Measurements from ENCODE around the gene MAPK14.

The MAPK14 gene

GRCh38 chr6:36135053-36135731, 107.6 kb downstream of the MAPK14 start:
- DNase-seq (ENCODE audit: low read depth in 2 of 2), result no peak

- DNase-seq (ENCODE audit: low read depth in 2 of 2), result no peak
These were observed 108.4 kb downstream of the MAPK14 start for GRCh38 chr6:36136034-36136433.

- no peak for DNase-seq (ENCODE audit: low read depth in 2 of 2)
These were observed 108.9 kb downstream of the MAPK14 start for GRCh38 chr6:36136551-36136950.

- no peak for DNase-seq (ENCODE audit: low read depth in 2 of 2)
These were observed 111.1 kb downstream of the MAPK14 start for GRCh38 chr6:36138667-36139066.

- no peak for DNase-seq (ENCODE audit: low read depth in 2 of 2)
These were observed 111.8 kb downstream of the MAPK14 start for GRCh38 chr6:36139431-36139830.

- DNase-seq (ENCODE audit: low read depth in 2 of 2), result no peak
These were observed 112.5 kb downstream of the MAPK14 start for GRCh38 chr6:36139991-36140710.

- DNase-seq (ENCODE audit: low read depth in 2 of 2), result no peak
These were observed 113.5 kb downstream of the MAPK14 start for GRCh38 chr6:36141091-36141490.

GRCh38 chr6:36141961-36142360, 114.4 kb downstream of the MAPK14 start:
- DNase-seq (ENCODE audit: low read depth in 2 of 2), result no peak

GRCh38 chr6:36142971-36143838, 115.6 kb downstream of the MAPK14 start:
- DNase-seq (ENCODE audit: low read depth in 2 of 2), result no peak

GRCh38 chr6:36145495-36145894, 117.9 kb downstream of the MAPK14 start:
- no peak for DNase-seq (ENCODE audit: low read depth in 2 of 2)

GRCh38 chr6:36147294-36147693, 119.7 kb downstream of the MAPK14 start:
- DNase-seq (ENCODE audit: low read depth in 2 of 2), result no peak

GRCh38 chr6:36149476-36149875, 121.9 kb downstream of the MAPK14 start:
- no peak for DNase-seq (ENCODE audit: low read depth in 2 of 2)

GRCh38 chr6:36150283-36150682, 122.7 kb downstream of the MAPK14 start:
- DNase-seq (ENCODE audit: low read depth in 2 of 2), result no peak

- no peak for DNase-seq (ENCODE audit: low read depth in 2 of 2)
These were observed 126.7 kb downstream of the MAPK14 start for GRCh38 chr6:36154286-36154685.

GRCh38 chr6:36155662-36156061, 128.1 kb downstream of the MAPK14 start:
- DNase-seq (ENCODE audit: low read depth in 2 of 2), result no peak

GRCh38 chr6:36160147-36160760, 132.6 kb downstream of the MAPK14 start:
- no peak for DNase-seq (ENCODE audit: low read depth in 2 of 2)

Data from activated CD4-positive, alpha-beta T cell treated with anti-CD3 and anti-CD28 coated beads for 24 hours (primary cell).